ENCODE data around the gene BMPR1B.

The BMPR1B gene

DNA sequence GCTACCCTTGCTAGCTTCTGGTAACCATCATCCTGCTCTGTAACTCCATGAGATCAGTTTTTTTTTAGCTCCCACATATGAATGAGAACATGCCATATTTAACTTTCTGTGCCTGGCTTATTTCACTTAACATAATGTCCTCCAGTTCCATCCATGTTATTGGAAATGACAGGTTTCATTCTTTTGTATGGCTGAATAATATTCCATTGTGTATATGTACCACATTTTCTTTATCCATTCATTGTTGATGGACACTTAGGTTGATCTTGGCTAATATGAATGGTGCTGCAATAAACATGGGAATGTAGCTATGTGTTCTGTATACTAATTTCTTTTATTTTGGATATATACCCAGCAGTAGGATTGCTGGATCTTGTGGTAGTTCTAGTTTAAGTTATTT is 204.7 kb downstream of the BMPR1B start:
- H3K4me3 Mint-ChIP-seq: no peak overlapping the region
- H3K9me3 Mint-ChIP-seq: peaks cover 6% of the 10 kb centered on the region
- no peaks in the 10 kb centered on the region for H3K36me3 Mint-ChIP-seq (ENCODE audit: low read depth)
- no peaks in the 10 kb centered on the region for H3K27me3 Mint-ChIP-seq
- H3K27ac Mint-ChIP-seq: no peak overlapping the region
- no peaks in the 10 kb centered on the region for H3K4me1 Mint-ChIP-seq (ENCODE audit: low read depth)

DNA sequence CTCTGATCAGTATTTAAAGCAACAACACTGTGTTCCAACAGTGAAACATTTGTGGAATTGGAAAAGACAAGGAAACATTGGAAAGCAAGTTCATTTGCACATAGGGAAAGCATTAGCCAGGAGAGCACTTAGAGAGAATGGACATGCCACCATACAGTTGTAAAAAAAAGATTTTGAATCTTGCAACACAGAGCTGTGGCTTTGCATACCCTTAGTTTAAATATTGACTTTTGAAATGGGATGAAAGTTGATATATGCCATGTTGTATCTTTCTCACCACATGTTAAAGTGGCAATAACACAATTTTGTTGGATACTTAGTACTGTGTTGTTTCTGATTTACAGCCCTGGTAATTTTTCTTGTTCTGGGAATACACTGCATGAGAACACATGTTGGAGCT is 208.1 kb downstream of the BMPR1B start:
- Mint-ChIP-seq H3K36me3 (ENCODE audit: low read depth) (no peaks in the 10 kb centered on the region), H3K4me3 (no peak overlapping the region)

DNA sequence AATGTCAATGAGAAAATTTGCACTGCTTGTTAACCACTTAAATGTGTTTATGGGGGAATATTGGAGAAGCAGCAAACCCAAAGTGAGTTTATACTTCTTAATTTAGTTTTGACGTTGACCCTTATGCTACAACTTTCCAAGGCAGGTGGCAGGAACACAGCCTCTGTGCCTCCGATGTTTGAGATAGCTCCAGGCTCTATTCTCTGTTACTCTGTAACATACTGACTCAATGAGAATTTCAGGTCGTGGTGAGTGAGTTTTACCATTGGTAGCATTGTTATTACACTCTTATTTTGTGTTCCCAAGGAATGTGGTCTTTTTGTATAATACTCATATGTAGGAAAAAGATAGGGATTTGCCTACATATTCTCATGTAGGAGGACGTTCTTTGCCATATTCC is 210.7 kb downstream of the BMPR1B start:
- Mint-ChIP-seq H3K27ac (no peak overlapping the region), H3K4me1 (ENCODE audit: low read depth) (no peaks in the 10 kb centered on the region), H3K4me3 (no peak overlapping the region), H3K27me3 (peaks cover 2% of the 10 kb centered on the region), H3K9me3 (no peaks in the 10 kb centered on the region), H3K36me3 (ENCODE audit: low read depth) (no peaks in the 10 kb centered on the region)

More for the DNA sequence above, 208.1 kb downstream of the BMPR1B start:
- no peaks in the 10 kb centered on the region for H3K4me1 Mint-ChIP-seq (ENCODE audit: low read depth)
- H3K9me3 Mint-ChIP-seq: peaks cover 6% of the 10 kb centered on the region
- no peak overlapping the region for H3K27ac Mint-ChIP-seq
- peaks cover 1% of the 10 kb centered on the region for H3K27me3 Mint-ChIP-seq

DNA sequence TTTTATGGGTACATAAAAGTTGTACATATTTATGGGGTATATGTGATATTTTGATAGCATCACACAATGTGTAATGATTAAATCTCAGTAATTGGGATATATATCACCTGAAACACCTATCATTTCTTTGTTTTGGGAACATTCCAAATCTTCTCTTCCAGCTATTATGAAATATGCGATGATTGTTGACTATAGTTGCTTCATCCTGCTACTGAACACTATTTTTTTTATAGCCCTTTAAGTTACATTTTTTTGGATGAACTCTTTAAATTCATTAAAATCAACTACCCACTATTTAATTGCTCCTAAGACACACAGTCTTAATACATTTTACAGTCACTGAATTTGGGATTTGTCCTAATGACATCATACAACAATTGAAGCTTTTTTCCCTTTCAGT is 212.9 kb downstream of the BMPR1B start:
- Mint-ChIP-seq H3K4me3 (no peak overlapping the region), H3K27ac (no peak overlapping the region), H3K36me3 (ENCODE audit: low read depth) (no peaks in the 10 kb centered on the region), H3K27me3 (peaks cover 2% of the 10 kb centered on the region), H3K4me1 (ENCODE audit: low read depth) (no peaks in the 10 kb centered on the region), H3K9me3 (no peaks in the 10 kb centered on the region)

DNA sequence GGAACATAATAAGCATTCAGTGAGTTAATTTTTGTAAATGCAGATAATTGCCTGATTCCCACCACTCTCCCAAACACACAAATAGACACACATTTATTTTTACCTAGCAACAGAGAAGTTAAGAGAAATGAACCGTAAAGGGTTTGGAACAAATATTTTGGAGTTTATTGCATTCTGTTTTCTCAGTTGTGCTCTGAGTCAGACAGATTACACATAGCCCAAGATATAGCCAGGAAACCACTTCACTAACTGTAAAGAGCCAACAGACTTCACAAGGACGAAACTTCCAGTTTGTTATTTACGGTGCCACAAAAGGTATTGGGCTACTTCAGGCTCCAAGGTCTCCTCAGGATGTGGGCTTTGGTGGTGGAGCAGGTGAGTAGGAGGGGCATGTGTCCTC is 217.0 kb downstream of the BMPR1B start:
- Mint-ChIP-seq H3K27me3 (peaks cover 2% of the 10 kb centered on the region), H3K36me3 (ENCODE audit: low read depth) (no peaks in the 10 kb centered on the region), H3K9me3 (no peaks in the 10 kb centered on the region), H3K27ac (no peak overlapping the region), H3K4me1 (ENCODE audit: low read depth) (no peaks in the 10 kb centered on the region), H3K4me3 (no peak overlapping the region)

DNA sequence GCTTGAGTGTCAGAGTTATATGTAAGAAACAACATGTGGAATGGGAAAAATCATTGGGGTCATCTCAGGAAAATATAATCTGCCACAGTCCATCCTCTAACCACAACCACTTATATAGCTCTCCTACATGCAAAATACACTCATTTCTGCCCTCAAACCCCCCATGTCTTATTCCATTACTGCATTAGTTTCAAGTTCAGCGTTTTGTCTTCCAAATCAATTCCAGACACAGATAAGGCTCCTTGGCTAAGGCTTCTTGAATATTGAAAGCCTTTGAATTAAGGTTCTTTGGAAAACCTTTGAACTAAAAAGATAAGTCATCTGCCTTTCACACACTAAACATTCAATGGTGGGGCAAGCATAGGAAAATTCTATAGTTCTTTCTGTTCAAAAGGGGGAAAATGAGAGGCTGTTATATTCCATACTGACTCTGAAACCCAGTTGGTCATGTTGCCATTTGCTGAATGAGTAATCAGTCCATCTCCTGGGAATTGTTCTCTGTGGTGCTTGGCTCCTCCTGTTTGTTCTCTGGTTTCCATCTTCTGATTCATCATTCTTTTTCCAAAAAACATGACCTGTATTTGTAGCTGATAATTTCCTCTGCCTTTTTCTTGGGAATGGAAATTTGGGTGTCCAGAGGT is 218.7 kb downstream of the BMPR1B start:
- Mint-ChIP-seq H3K36me3 (ENCODE audit: low read depth) (no peaks in the 10 kb centered on the region), H3K27ac (no peak overlapping the region), H3K4me3 (no peak overlapping the region), H3K27me3 (no peaks in the 10 kb centered on the region), H3K9me3 (no peaks in the 10 kb centered on the region), H3K4me1 (ENCODE audit: low read depth) (no peaks in the 10 kb centered on the region)

DNA sequence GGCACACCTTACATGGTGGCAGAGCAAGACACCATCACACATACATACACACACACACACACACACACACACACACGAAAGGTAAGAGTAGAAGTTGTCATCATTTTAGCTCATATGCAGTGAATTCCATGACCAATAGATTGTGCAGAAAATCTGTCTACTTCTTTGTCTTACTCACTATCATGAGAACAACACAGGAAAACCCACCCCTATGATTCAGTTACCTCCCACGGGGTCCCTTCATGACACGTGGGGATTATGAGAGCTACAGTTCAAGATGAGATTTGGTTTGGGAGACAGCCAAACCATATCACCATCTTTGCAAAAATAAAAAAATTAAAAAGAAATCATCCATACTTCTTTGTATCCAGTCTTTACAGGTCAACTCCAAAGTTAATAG is 221.1 kb downstream of the BMPR1B start:
- no peaks in the 10 kb centered on the region for H3K9me3 Mint-ChIP-seq
- no peak overlapping the region for H3K4me3 Mint-ChIP-seq
- H3K27me3 Mint-ChIP-seq: no peaks in the 10 kb centered on the region
- H3K36me3 Mint-ChIP-seq (ENCODE audit: low read depth): no peaks in the 10 kb centered on the region
- H3K27ac Mint-ChIP-seq: no peak overlapping the region
- H3K4me1 Mint-ChIP-seq (ENCODE audit: low read depth): no peaks in the 10 kb centered on the region

DNA sequence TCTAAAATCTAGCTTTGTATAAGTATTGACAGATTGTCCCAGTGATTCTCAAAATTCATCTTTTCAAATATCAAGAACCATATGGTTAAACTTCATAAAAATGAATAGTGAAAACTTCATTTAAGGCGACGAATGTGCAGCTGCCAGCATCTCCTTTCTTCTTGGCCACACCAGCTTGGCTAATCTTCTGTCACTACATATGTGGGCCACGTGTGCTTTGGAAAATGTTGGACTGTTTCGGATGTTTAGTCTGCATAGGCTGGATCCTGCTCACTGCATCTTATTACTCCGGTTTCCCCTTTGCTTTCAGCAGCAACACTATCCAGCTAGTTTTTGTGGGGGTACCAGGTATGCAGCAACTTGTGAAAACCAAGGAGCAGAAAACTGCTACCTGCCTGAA is 221.9 kb downstream of the BMPR1B start:
- Mint-ChIP-seq H3K4me3 (no peak overlapping the region), H3K9me3 (no peaks in the 10 kb centered on the region), H3K27me3 (no peaks in the 10 kb centered on the region), H3K36me3 (ENCODE audit: low read depth) (no peaks in the 10 kb centered on the region), H3K27ac (no peak overlapping the region), H3K4me1 (ENCODE audit: low read depth) (no peaks in the 10 kb centered on the region)

DNA sequence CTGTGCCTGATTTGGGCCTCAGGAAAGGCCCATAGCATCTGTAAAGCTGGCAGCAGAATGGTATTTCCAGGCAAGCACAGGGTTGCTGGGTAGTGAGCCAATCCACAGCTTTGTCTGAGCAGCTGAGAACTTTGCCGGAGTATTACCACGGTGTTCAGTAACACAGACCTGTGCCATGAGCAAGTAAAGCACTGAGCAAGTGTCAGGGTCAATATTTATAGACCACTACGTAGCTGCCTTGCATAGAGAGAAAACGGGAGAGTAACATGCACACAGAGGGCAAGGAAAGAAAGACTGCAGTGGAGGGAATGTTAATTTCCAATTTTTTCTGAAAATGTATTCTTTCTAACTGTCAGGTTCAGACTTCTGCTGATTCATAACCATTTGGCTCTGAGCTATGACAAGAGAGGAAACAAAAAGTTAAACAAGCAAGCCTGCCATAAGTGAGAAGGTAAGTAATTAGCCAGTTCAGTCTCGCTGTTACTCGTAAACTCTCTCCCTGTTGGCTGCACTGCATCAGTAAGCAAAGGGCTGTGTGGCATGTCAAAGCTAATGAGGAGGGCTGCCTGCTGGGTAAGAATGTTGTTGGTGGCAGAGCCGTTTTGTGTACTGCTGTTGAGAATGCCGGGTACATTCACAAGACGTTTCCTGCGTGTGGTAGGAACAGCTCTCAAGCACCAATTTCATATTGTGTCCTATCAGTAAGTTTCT is 238.1 kb downstream of the BMPR1B start:
- peaks cover 9% of the 10 kb centered on the region for H3K4me1 Mint-ChIP-seq (ENCODE audit: low read depth)
- no peaks in the 10 kb centered on the region for H3K36me3 Mint-ChIP-seq (ENCODE audit: low read depth)
- no peaks in the 10 kb centered on the region for H3K27me3 Mint-ChIP-seq
- H3K9me3 Mint-ChIP-seq: no peaks in the 10 kb centered on the region
- peak overlapping the region; percentile 15 for H3K4me3 Mint-ChIP-seq
- no peak overlapping the region for H3K27ac Mint-ChIP-seq

DNA sequence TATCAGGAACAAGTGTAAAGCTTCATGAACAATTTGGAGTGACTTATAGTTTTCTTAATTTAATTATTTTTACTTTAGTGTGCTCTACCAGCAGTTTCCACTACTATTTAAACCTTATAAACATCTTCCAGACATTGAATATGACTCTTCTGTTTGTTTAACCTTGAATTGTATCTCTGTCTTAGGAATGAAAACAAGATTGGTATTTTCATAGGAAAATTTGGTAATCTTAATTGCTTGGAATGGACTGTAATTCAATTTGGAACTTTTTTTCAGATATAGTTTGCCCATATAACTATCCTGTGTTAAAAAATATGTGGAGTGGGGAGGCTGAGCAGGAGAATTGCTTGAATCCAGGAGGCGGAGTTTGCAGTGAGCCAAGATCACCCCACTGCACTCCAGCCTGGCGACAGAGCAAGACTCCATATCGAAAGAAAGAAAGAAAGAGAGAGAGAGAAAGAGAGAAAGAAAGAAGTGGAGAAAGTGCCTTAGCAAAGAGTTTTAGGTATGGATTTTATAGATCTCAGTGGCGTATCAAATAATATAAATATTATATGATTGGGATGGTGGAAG is 242.4 kb downstream of the BMPR1B start:
- H3K4me1 Mint-ChIP-seq (ENCODE audit: low read depth): peaks cover 9% of the 10 kb centered on the region
- no peaks in the 10 kb centered on the region for H3K36me3 Mint-ChIP-seq (ENCODE audit: low read depth)
- no peaks in the 10 kb centered on the region for H3K9me3 Mint-ChIP-seq
- H3K27ac Mint-ChIP-seq: no peak overlapping the region
- H3K4me3 Mint-ChIP-seq: no peak overlapping the region
- no peaks in the 10 kb centered on the region for H3K27me3 Mint-ChIP-seq

DNA sequence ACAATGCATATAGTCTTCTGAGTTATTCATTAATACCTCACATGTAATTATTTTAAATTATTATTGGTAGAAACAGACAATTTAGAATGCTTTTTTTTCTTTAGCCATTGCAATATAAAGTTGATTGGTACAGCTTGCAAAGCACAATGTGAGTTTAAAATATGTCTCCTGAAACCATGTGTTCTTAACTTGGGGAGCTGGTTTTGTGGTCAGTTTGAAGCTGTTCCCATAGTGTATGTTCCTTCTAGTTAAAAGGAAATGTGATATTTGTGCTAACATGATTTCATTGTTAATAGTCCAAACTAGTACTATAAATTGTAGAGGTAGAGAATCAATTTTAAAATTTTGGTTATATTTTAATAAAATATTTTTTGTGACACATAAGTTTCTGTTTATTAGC is 247.2 kb downstream of the BMPR1B start:
- Mint-ChIP-seq H3K9me3 (no peaks in the 10 kb centered on the region), H3K27me3 (no peaks in the 10 kb centered on the region), H3K4me1 (ENCODE audit: low read depth) (no peaks in the 10 kb centered on the region), H3K4me3 (no peak overlapping the region), H3K27ac (no peak overlapping the region), H3K36me3 (ENCODE audit: low read depth) (no peaks in the 10 kb centered on the region)

DNA sequence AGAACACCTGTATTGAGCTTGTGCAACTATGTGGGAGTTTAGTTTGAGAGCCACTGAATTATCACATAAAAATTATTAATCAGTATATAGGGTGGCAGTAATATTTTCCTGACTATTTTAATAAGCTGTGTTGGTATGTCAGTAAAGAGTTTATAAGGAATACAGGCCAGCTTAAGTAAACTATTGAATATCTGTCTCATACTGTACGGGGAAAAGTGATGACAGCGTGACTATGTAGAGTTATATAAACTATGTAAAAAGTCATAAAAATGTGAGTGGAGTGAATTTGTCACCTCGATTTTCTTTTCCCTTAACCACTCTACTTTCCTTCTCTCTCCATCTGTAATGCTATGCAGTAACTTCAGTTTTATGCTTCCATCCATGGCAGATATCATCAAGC is 250.2 kb downstream of the BMPR1B start:
- H3K4me3 Mint-ChIP-seq: no peak overlapping the region
- no peak overlapping the region for H3K27ac Mint-ChIP-seq
- H3K4me1 Mint-ChIP-seq (ENCODE audit: low read depth): no peaks in the 10 kb centered on the region

DNA sequence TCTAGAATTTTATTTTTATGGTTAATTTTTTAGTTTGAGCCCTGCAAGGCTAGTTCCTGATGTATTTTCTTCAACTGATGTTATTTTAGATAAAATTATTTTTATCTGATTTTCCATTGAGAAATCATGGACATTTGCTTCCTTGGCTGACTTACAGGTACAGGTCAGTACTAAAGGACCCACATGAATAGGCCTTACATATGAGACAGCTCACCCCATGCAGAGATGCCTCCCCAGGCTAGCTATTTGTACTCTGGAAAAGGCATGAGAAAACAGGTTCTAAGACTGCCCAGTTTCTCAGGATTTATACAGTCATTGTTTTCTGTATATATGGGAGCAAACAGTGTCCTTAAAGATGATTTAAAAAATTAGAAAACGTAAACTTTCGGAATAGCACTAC is 255.5 kb downstream of the BMPR1B start:
- Mint-ChIP-seq H3K27ac (no peak overlapping the region), H3K4me3 (no peak overlapping the region), H3K36me3 (ENCODE audit: low read depth) (no peaks in the 10 kb centered on the region), H3K27me3 (peaks cover 4% of the 10 kb centered on the region), H3K4me1 (ENCODE audit: low read depth) (no peaks in the 10 kb centered on the region), H3K9me3 (no peaks in the 10 kb centered on the region)

More for the DNA sequence above, 250.2 kb downstream of the BMPR1B start:
- Mint-ChIP-seq H3K27me3 (peaks cover 4% of the 10 kb centered on the region), H3K36me3 (ENCODE audit: low read depth) (no peaks in the 10 kb centered on the region), H3K9me3 (no peaks in the 10 kb centered on the region)

DNA sequence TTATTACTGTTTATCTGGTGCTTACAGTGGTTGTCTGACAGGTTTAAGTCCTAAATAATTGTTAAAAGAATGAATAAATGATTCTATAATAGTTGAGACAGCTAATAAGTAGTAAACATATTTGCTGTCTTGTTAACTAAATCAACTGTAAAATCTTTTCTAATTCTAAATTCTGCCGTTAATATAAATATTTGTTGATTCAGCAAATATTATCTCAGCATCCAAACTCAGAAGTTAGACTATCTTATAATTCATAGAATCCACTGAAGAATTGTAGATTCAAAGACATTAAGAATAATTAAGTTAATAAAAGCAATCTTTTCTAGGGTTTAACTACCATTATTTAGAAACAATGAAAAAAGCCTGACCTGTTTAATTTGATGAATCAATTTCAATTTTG is 256.3 kb downstream of the BMPR1B start:
- Mint-ChIP-seq H3K27me3 (peaks cover 4% of the 10 kb centered on the region), H3K4me3 (no peak overlapping the region), H3K4me1 (ENCODE audit: low read depth) (no peaks in the 10 kb centered on the region), H3K36me3 (ENCODE audit: low read depth) (no peaks in the 10 kb centered on the region), H3K27ac (no peak overlapping the region), H3K9me3 (no peaks in the 10 kb centered on the region)

DNA sequence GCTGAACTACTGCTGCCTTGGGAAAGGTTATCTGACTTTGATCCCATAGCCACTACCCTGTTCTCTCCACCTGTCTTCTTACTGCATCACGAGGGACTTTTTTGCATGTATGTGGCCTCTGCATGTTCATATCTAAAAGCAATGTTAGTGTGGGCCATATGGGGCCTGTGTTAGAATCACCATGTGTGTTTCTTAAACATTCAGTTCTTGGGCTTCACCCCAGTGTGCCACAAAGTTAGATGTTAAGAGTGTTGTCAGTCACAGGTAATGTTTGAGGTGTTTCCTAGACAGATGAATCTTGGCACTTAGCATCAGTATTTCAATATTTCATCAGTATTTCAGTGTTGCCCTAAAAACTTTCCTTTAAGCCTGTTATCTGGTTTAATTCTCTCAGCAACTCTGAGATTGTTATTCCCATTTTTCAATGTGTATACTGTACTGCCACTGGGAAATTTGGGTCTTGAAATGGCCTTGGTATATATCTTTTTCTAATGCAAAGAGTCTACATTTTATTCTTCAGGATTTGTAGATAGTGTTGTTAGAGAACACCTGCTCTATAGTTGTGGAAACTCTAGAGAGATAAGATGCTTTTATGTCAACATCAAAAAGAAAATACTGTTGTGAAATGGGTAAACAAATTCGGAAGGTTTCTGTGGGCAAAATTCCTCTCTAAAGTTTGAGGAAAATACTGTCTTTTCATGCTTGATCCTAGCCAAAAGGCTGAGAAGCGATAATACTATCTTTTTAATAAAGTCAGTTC is 259.7 kb downstream of the BMPR1B start:
- Mint-ChIP-seq H3K4me3 (no peak overlapping the region), H3K9me3 (no peaks in the 10 kb centered on the region), H3K36me3 (ENCODE audit: low read depth) (no peaks in the 10 kb centered on the region), H3K27me3 (no peaks in the 10 kb centered on the region), H3K4me1 (ENCODE audit: low read depth) (no peaks in the 10 kb centered on the region), H3K27ac (no peak overlapping the region)

Data from stimulated activated naive CD8-positive, alpha-beta T cell treated with anti-CD3 and anti-CD28 coated beads, Interleukin-15, Interleukin-2, amounts not matched to agents 100 ng/mL and 50 ng/mL, for 24 hours (primary cell).